HG02642 (cell line): ENCODE measurements around the gene PHACTR1.

Experiments
- ATAC-seq: cut with Tn5 transposase; IDR thresholded peaks from one replicate; pipeline ENCODE4 v1.9.1; 2021; ENCODE audit warnings: mild to moderate bottlenecking; ENCODE audit not compliant: unreplicated experiment, poor library complexity

Gene PHACTR1

DNA sequence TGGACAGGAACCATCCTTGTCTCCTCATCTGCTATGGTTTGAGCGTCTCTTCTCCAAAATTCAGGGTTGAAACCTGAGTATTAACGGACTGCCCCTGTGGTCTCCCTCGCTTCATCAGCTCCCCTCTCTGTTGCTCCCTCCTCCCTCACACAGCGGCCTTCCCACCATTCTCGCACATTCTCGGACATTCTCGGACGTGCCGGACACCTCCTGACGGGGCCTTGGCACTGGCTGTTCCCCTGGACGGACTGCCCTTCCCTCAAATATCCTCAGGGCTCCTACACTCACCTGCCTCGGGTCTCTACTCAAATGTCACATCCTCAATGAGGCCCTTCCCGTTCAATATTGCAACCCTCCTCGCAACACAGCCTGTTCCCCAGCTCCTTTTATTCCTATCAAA lies 496.0 kb downstream of the PHACTR1 start:
- no peak for ATAC-seq

DNA sequence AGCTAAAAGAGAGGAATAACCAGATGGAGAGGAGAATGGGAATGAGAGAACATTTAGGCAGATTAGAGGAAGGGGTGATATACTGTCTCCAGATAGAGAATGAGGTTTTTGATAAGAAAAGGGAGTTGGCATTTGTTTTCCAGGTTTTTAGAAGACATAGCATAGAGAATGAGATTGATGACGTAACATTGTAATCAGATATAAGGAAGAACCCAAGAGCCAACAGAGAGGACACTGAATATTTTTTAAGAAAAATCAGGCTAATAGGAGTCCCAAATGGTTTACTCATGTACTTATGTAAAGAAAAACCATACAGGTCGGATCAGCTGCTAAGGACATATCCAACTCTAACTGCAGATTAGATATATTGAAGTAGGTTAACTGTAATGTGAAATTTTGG lies 498.8 kb downstream of the PHACTR1 start:
- ATAC-seq: no peak

DNA sequence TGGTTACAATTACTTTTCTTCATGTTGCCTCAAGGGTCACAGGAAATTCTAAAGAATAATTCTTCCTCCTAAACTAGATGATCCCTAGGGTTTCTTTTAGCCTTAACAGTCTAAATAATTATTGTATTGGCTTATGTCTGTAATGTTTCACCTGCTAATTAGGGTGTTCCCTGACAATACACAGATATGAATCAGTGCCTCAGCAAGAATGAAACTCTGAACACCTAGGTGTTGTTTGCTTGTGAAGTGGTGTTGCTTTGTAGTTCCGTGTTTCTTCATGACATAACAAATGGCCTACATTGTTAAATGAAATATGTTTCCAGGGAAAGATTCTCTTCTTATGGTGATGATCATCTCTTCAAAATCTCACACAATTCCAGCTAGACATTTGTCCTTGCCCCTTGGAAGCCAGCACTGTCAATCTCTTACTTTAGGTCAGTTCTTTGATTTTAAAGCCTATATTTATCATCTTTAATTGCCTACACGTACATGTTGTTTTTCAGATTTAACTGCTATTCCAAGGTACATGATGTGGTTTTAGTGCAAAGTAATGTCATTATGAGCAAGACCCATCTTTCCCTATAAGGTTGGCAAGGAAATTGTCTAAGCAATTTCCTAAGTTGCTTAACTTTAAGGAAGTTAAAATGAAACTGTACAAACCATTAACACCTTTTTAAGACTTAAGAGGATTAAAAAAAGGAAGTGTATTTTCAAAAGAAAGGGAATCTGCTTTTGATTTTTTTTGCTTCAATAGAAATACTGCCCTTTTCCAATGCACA lies 499.9 kb downstream of the PHACTR1 start:
- no peak for ATAC-seq

DNA sequence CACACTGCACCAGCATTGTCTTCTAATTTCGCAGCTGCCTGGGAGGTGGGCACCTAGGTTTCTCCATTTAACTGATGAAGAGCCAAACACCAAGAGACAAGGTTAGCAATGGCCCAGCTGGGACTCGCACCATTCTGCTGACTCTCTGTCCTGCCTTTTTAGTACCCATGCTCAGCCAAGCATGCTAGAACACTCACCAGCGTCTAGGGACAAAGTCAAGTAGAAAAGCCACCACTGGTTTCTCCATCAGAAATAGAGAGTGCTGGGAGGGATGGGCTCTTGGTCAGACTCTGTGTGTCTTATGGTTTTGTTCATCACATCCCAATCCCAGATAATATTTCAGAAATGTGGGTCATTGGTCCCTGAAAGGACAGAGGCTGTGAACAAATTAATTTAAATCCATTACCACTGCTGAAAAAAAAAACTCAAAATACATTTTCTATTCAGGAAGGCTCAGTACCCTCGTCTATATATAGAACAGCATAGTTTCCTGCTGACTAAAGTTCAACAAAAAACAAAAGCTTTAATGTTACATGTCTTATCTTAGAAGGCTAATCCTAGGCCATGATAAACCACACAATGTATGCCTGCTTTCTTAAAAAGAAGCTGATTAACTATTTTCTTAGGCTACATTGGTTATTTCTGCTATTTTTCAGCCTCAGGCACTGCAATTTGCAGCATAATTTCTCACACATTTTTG lies 500.8 kb downstream of the PHACTR1 start:
- ATAC-seq: no peak

DNA sequence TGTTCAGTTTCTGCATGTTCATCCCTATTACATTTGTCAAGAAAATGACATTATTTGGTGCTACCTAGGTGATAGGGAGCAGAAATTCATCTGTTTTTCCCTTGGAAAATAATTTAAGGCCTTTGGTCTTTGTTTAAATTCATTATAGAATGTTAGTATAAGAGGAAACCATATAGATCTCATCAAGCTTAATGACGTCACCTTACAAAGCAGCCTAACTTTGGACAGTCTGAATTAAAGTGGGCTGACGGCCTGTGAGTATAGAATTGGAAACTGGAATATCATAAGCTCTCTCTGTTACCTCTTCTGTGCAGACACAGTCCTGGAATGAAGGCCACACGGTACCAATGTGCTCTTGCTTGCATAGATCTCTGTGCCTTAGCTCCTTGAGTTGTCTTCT lies 503.7 kb downstream of the PHACTR1 start:
- no peak for ATAC-seq

DNA sequence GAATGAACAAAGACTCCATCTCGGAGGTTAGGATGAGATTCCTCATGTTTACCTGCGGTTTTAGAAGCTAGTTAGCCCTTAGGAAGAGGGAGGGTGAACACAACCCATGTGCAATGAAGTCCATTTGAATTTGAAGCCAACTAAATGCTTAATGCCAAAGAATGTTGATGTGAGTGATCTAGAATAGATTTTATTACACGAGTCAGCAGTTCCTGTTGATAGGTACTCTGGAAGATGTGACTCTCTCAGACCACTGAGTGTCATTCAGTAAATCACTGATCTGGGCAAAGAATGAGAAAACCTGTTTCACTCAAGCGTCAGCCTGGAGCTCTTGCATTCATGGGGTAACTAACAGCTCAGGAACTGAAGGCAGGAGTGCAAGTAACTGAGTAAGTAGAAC lies 505.5 kb downstream of the PHACTR1 start:
- no peak for ATAC-seq

DNA sequence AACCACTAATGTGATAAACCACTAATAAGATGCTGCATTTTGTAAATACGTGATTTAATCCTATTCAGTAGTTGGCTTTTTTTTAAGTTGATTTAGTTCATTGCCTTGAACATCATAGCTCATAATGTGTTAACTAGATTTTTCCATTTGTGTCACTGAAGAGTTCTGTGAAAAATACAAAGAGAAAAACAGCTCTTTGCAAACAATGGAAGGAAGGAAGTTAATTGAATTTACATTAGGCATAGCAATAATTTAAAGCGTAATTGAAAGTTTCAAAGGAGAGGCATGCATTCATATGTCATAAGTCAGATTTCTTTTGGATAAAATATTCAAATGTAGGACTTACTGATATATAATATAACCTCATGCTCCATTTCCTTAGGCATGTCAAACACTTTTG lies 509.5 kb downstream of the PHACTR1 start:
- ATAC-seq: no peak

DNA sequence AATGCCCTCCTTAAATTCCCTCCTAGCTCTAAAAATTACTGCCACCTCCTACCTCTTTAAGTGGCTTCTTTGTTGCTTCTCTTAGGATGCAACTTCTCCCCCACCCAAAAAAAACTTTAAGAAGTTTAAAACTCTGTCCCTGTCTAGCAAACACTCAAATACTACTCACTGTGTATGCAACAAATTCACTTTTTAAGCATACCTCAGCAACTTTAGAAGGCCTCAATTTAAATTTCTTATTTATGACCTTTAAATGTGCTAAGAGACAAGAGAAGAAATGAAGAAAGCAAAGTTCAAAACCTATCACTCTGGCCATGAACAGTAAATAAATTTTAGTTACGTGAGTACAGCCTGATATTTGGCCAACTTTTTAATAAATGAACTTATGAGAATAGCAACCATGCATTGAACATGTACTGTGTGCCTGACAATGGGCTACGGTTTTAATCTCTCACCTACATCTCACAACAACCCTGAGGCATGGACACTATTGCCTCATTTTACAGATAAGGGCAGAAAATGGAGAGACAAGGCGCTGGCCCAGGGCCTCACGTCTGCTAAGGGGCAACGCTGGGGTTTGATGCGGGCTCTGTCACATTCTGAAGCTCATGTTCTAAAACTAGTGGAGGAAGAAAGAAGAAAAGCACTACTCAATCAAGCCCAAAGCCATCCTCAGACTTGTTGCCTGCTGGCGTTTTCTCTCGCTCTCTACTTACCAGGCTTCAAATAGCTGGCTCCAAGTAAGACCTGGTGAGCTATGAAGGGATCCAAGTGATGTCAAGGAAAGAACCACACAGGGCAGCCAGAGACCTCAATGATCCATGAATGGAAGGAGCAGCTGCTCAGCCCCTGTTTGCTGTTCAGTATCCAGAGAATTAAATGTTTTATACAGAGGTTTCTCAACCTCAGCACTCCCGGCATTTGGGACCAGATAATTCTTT lies 512.0 kb downstream of the PHACTR1 start:
- no peak for ATAC-seq

DNA sequence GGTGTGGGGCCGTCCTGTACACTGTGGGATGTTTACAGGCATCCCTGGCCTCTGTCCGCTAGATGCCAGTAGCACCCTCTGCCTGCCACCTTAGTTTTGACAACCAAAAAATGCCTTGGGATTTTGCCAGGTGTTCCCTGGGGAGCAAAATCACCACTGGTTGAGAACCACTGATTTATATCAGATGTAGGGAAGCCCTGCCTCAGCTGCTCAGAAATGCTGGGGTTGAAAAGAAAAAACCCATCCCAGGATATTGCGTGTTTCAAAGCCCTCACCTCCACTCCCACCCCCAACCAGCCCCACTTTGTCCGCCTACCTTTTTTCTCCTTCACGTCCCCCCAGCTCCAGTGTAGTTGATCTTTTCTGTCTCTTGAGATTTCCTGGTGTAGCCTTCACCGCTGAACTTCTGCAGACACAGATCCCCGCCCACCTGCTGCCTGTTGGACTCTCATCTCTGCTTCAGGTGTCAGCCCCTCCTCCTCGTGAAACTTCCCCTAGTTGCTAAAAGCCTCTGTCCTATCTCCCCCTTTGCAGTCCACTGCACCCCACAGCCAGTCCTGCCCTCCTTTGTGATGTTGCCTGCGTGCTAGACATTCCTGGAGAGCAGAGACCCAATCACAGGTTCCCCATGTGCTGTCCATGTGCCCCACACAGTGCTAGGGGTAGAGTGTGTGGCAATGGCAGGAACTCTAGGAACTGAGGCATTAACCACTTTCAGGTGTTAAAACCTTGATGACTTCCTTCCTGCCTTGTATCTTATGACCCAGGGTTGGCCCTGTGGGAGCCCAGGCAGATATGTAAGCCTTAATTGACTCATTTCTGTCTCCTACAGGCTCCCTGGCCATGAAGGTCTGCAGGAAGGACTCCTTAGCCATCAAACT lies 512.9 kb downstream of the PHACTR1 start:
- peak; percentile 80 for ATAC-seq

DNA sequence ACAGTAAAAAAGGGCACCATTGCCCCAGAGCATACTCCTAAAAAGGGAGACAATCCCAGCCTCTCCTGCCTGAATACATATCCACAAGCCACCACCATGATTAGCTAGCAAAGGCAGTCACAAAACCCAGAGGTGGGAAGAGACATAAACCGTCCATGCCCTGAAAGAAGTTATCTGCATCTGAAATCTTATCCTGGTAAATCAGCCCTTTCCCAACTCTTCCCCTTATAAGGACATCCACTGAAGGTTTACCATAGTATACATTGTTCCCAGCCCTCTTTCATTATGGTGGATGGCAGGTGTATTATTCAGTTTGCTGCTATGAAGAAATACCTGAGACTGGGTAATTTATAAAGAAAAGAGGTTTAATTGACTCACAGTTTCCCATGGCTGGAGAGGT lies 516.5 kb downstream of the PHACTR1 start:
- no peak for ATAC-seq

DNA sequence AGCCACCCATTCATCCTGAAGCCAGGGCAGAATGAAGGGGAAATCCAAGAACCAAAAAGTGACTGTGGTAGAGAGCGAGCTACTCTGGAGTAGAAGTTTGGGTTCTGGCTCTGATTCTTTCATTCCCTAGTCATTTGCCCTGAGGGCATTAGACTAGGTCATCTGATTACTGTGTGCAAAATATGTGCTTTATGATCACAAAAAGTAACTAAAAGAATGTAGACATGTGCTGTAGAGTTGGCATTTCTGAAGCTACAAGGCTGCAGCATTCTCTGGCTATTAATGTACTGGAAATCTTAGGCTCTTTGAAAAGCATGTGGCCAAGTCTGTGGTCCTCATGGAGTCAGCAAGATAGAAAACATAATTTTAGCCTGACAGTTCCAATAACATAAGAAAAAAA lies 517.6 kb downstream of the PHACTR1 start:
- ATAC-seq: no peak

DNA sequence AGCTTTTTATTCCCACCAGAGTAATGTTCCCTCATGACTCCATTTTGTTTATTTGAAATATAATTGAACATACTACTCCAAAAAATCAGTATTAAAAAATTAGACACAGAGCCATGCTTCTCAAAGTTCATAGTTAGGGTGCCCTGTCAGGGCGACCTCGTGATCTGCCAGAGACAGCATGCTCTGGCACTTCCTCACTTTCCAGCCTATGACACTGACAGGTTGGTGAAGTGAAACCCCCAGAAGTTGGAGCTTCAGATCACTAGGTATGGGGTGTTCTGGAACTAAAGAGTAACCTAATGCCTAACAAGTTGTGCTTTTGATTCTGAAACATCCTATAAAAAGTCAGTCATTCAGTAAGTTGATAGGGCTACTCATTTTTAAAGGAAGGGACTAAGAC lies 518.8 kb downstream of the PHACTR1 start:
- ATAC-seq: no peak

DNA sequence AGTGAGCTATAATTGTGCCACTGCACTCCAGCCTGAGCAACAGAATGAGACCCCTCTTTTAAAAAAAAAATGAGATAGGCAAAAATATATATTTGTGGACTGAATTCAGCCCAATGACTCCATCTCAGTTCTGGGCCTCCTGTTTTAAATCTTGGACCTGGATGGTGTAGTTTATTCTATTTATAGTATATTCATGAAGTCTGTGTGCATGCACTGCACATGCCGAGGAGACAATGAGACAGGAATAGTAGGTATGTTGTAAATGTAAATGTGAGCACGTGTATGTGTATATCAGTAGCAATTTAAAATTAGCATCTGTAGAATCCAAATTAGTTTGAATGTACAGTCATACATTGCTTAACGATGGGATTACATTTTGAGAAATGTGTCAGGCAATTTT lies 520.8 kb downstream of the PHACTR1 start:
- no peak for ATAC-seq

DNA sequence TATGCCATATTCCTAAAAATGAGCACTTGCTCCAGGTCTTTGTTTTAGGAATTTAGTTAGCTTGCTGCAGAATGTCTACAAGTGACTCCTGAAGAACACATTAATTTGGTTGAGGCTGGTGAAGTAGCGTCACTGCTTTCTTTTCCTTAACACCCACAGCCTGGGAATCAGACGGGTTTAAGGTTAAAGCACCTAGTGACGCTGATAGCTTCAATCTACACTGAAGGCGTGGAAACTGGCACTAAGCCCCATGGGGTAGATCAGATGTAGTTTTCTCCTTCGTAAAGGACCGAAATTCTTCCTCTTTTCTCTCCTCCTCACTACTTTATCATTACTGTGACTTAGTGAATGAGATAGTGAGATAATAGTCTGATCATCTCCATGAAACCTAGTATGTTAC lies 521.5 kb downstream of the PHACTR1 start:
- no peak for ATAC-seq

DNA sequence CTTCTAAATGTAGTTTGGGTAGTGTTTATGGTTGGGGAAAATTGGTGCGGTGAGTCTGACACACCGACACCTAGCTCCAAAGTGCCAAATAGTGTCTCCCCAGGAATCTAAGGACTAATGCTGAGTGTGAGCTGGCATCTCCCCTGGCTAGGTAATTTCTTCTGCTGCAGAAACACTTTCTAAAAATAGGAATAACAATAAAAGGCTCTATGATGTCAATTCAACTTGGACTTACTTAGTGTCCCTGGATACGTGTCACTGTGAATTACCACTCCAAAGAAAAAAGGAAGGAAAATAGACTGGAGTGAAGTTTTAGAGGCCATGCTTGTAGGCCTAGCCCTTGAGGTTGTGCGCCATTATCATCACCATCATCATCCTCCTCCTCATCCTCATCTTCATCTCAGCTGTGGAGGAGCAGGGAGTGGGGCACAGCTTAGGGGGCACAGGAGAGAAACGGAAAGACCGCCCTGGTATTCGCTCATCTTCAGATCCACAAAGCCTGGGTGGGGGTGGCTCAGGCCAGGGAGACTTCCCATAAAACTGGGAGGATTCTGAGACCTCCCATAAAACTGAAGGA lies 522.2 kb downstream of the PHACTR1 start:
- no peak for ATAC-seq

DNA sequence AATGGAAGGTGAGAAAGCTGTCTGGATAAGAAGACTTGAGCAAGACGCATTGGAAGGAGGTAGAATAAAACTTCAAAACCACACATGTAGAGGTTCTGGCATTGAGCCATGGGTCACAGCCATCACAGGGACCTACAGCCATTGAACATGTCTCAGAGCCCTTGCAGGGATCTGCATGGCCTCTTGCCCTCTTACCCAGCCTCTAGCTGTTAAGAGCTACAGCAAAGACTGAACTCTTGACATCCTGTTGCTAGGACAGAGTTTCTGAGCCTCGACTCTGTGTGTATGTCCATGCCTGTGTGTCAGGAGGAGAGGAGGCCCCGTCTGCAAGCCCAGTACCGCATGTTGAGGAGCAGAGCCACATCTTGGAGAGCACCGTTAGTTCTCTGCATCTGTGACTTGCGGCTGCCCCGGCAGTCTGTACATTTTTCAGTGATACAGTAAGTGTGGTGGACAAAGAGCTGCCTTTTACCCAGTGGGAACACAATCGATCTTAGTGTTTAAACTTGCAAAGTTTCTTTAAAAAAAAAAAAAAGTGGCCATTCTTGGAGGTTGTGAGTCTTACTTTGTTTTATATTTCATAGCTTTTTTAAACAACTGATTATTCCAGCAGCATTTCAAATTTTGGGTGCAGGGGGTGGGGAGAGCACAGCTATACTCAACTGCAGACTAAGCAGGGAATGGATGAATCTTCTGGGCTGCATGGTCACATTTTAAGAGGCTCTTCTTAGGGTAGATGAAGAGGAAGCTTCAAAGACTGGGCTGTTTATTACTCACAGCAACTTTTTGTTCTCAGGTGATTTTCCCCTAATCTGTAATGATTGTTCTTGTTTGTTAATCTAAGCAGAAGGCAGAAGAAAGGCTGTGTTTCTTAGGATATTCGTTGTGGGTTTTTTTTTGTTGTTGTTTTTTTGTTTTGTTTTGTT lies 523.2 kb downstream of the PHACTR1 start:
- no peak for ATAC-seq

DNA sequence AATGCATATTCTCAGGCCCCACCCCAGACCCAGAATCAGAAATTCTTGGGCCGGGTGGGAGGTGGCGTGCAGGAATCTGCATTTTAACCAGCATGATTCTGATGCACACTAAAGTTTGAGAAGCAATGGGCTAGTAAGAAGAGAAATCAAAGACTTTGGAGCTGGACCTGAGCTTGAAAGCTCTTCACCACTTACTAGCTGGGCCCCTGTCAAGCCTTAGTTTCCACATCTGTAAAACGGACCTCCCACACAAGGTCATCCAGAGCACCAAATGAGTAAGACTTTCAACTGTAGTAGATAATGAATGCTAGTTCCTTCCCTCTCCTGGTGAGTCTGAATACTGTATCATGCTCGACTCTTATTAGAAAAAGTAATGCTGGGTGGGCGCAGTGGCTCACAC lies 524.8 kb downstream of the PHACTR1 start:
- ATAC-seq: no peak

DNA sequence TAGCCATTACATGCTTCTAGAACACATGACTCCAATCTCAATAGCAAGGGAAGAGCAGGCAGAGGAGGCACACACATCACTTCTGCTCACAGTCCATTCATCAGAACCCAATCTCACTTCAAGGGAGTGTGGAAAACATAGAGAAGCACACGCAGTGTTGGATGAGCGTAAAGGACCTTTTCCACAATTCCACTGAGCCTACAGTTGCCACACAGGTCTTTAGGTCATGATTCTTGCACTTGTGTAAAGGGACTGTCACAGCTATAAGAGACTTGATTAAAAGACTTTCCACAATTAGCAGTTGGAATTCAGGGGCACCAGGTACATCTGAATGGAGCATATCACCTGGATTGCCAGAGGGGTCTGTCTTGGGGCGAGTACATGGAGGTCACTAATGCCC lies 525.6 kb downstream of the PHACTR1 start:
- ATAC-seq: no peak

DNA sequence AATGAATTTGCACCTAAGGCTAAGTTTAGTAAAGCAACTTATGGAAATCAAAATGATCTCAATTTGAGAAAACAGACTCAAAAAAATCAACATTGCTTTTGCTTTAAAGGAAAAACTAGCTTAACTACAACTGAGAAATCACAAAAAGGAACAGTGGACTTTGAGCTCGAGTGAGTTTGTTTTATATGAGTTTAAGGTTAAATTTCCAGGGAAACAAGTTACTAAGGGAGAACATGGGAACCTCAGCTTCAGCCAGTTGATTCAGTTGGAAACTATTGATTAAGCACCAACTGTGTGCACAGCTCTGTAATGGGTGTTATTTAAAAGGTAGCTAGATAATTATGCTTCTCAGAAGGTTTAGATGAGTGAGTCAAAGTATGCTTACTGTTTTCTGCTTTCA lies 526.0 kb downstream of the PHACTR1 start:
- no peak for ATAC-seq
